Stomach smooth muscle (tissue), 2 donors: ENCODE results near the gene LAMB2.

Source experiments
- H3K27ac ChIP-seq: one replicate; pipeline ENCODE4 v1.7.0; 2013; ENCODE audit warnings: mild to moderate bottlenecking, low read length, inconsistent platforms
- H3K27me3 ChIP-seq, 2 donors: one replicate each; pipeline ENCODE4 v1.7.0; 2013; ENCODE audit warnings: low read length in 2 of 2; ENCODE audit not compliant: insufficient read depth in 2 of 2, control insufficient read depth in 1 of 2
- H3K36me3 ChIP-seq, 2 donors: one replicate each; pipeline ENCODE4 v1.7.0; 2013; ENCODE audit warnings: low read length in 2 of 2; ENCODE audit not compliant: control insufficient read depth in 2 of 2, insufficient read depth in 2 of 2
- H3K4me1 ChIP-seq: one replicate; pipeline ENCODE4 v1.7.0; 2013; ENCODE audit warnings: low read length; ENCODE audit not compliant: control insufficient read depth, insufficient read depth
- H3K4me3 ChIP-seq, 2 donors: one replicate each; pipeline ENCODE4 v1.7.0; 2013; ENCODE audit warnings: low read length in 2 of 2
- H3K9ac ChIP-seq, 2 donors: one replicate each; pipeline ENCODE4 v1.7.0; 2013; ENCODE audit warnings: low read length in 2 of 2, mild to moderate bottlenecking in 1 of 2
- H3K9me3 ChIP-seq, 2 donors: one replicate each; pipeline ENCODE4 v1.7.0; 2013; ENCODE audit warnings: low read length in 2 of 2; ENCODE audit not compliant: control insufficient read depth in 2 of 2
- donor health status: healthy.
- donor health status: Pancreatic carcinoma.

LAMB2 gene

GRCh38 chr3:49132073-49132436 is 795 bp downstream of the LAMB2 start:
- peak overlapping the region; percentile 94 to 97 for H3K4me3 ChIP-seq
- peaks cover 26 to 27% of the 10 kb centered on the region in 2 donors for H3K36me3 ChIP-seq
- H3K4me1 ChIP-seq = peaks cover 37% of the 10 kb centered on the region
- no peaks in the 10 kb centered on the region for H3K27me3 ChIP-seq
- H3K9ac ChIP-seq = peak overlapping the region; percentile 83 to 94
- H3K27ac ChIP-seq = peak overlapping the region; percentile 91
- no peaks in the 10 kb centered on the region for H3K9me3 ChIP-seq

GRCh38 chr3:49131576-49131975 is 1.3 kb downstream of the LAMB2 start:
- Histone ChIP-seq H3K27ac (peak overlapping the region; percentile 91), H3K9ac (peak overlapping the region; percentile 83 to 94), H3K4me3 (peak overlapping the region; percentile 94 to 97), H3K27me3 (no peaks in the 10 kb centered on the region), H3K4me1 (peaks cover 37% of the 10 kb centered on the region), H3K36me3 (peaks cover 26 to 32% of the 10 kb centered on the region in 2 donors), H3K9me3 (no peaks in the 10 kb centered on the region)

- Histone ChIP-seq H3K27me3 (no peaks in the 10 kb centered on the region), H3K9ac (peak overlapping the region; percentile 83 to 94), H3K9me3 (no peaks in the 10 kb centered on the region), H3K36me3 (peaks cover 32 to 38% of the 10 kb centered on the region in 2 donors), H3K27ac (no peak overlapping the region), H3K4me3 (peak overlapping the region; percentile 94 to 97), H3K4me1 (peaks cover 37% of the 10 kb centered on the region)
Observed at GRCh38 chr3:49131040-49131439, 1.8 kb downstream of the LAMB2 start.

GRCh38 chr3:49124991-49125670 is 7.7 kb downstream of the LAMB2 start:
- H3K9me3 ChIP-seq = no peaks in the 10 kb centered on the region
- H3K27ac ChIP-seq = no peak overlapping the region
- H3K27me3 ChIP-seq = no peaks in the 10 kb centered on the region
- no peak overlapping the region for H3K4me3 ChIP-seq
- H3K36me3 ChIP-seq = peaks cover 67 to 76% of the 10 kb centered on the region in 2 donors
- no peak overlapping the region for H3K9ac ChIP-seq
- peaks cover 15% of the 10 kb centered on the region for H3K4me1 ChIP-seq

- no peak overlapping the region for H3K9ac ChIP-seq
- H3K36me3 ChIP-seq = peaks cover 62 to 69% of the 10 kb centered on the region in 2 donors
- peaks cover 16% of the 10 kb centered on the region for H3K4me1 ChIP-seq
- no peak overlapping the region for H3K4me3 ChIP-seq
- no peaks in the 10 kb centered on the region for H3K27me3 ChIP-seq
- no peaks in the 10 kb centered on the region for H3K9me3 ChIP-seq
- H3K27ac ChIP-seq = no peak overlapping the region
Observed at GRCh38 chr3:49124203-49124602, 8.6 kb downstream of the LAMB2 start.

GRCh38 chr3:49123687-49124086 is 9.2 kb downstream of the LAMB2 start:
- H3K27ac ChIP-seq = no peak overlapping the region
- H3K27me3 ChIP-seq = no peaks in the 10 kb centered on the region
- no peaks in the 10 kb centered on the region for H3K9me3 ChIP-seq
- no peak overlapping the region for H3K9ac ChIP-seq
- peaks cover 57 to 64% of the 10 kb centered on the region in 2 donors for H3K36me3 ChIP-seq
- no peak overlapping the region for H3K4me3 ChIP-seq
- peaks cover 21% of the 10 kb centered on the region for H3K4me1 ChIP-seq

- Histone ChIP-seq H3K27me3 (no peaks in the 10 kb centered on the region), H3K9ac (no peak overlapping the region), H3K9me3 (no peaks in the 10 kb centered on the region), H3K4me1 (peaks cover 22% of the 10 kb centered on the region), H3K4me3 (no peak overlapping the region), H3K36me3 (peaks cover 50 to 57% of the 10 kb centered on the region in 2 donors), H3K27ac (no peak overlapping the region)
Observed at GRCh38 chr3:49122886-49123545, 9.8 kb downstream of the LAMB2 start.

GRCh38 chr3:49122451-49122850 is 10.4 kb downstream of the LAMB2 start:
- Histone ChIP-seq H3K9ac (no peak overlapping the region), H3K27ac (no peak overlapping the region), H3K36me3 (peaks cover 55 to 61% of the 10 kb centered on the region in 2 donors)

GRCh38 chr3:49122022-49122421 is 10.8 kb downstream of the LAMB2 start:
- no peak overlapping the region for H3K27ac ChIP-seq
- no peak overlapping the region for H3K9ac ChIP-seq
- H3K4me1 ChIP-seq = peaks cover 22% of the 10 kb centered on the region
- no peaks in the 10 kb centered on the region for H3K27me3 ChIP-seq
- H3K36me3 ChIP-seq = peaks cover 58 to 65% of the 10 kb centered on the region in 2 donors
- H3K9me3 ChIP-seq = no peaks in the 10 kb centered on the region
- no peak overlapping the region for H3K4me3 ChIP-seq

More at GRCh38 chr3:49122451-49122850, 10.4 kb downstream of the LAMB2 start:
- Histone ChIP-seq H3K27me3 (no peaks in the 10 kb centered on the region), H3K9me3 (no peaks in the 10 kb centered on the region), H3K4me1 (peaks cover 22% of the 10 kb centered on the region), H3K4me3 (no peak overlapping the region)

GRCh38 chr3:49121132-49121736 is 11.6 kb downstream of the LAMB2 start:
- peak overlapping the region in 1 of 2 donors; percentile 99 for H3K4me3 ChIP-seq
- H3K4me1 ChIP-seq = peaks cover 22% of the 10 kb centered on the region
- H3K36me3 ChIP-seq = peaks cover 63 to 65% of the 10 kb centered on the region in 2 donors
- H3K27me3 ChIP-seq = no peaks in the 10 kb centered on the region
- H3K9ac ChIP-seq = peak overlapping the region; percentile 51 to 97
- H3K27ac ChIP-seq = peak overlapping the region; percentile 97
- no peaks in the 10 kb centered on the region for H3K9me3 ChIP-seq
